B cell (primary cell): Measurements from ENCODE around the gene RNF149. TPM values are rescaled to one million over a fixed set of nuclear protein-coding genes. Genes with fewer than 3 reads are reported as not detected.

ENCODE experiments used
- ATAC-seq: fragments of 200-7000 bp; cut with Tn5 transposase; one replicate; pipeline ENCODE4 v1.10.0; 2021; ENCODE audit warnings: low read depth, mild to moderate bottlenecking, moderate number of reproducible peaks, moderate library complexity
- CTCF ChIA-PET: fragments of 350-600 bp; sonication (Branson Sonifier 250); formaldehyde crosslinking; loops from one replicate; lab custom pipeline; 2021; ENCODE audit warnings: antibody characterized with exemption, inconsistent platforms; lab: Charles Lee
- POLR2A ChIA-PET: fragments of 350-600 bp; sonication (Branson Sonifier 250); formaldehyde crosslinking; loops from one replicate; lab custom pipeline; 2021; ENCODE audit warnings: antibody characterized with exemption; lab: Charles Lee
- DNase-seq: peaks from one replicate; pipeline ENCODE4 v3.0.0; 2013
- H2AFZ ChIP-seq: 2 replicates; pipeline ENCODE4 v1.6.1; 2012; ENCODE audit warnings: mild to moderate bottlenecking, low read depth, low read length; ENCODE audit not compliant: insufficient read depth, poor library complexity, severe bottlenecking
- H3K27ac ChIP-seq, 2 donors: 1 replicate in 1 of 2; 2 replicates in 1 of 2; pipeline ENCODE4 v1.5.1; 2012 to 2013; ENCODE audit warnings: low read length in 2 of 2, mild to moderate bottlenecking in 2 of 2, moderate library complexity in 1 of 2
- H3K27me3 ChIP-seq, 4 experiments: fragments of 200-600 bp in 1 of 4; sonication (generic) in 1 of 4; replicated peaks in 1 of 4; 1 replicate in 2 of 4; 2 replicates in 2 of 4; pipeline versions ENCODE4 v1.6.1 to v1.7.0; 2013 to 2016; ENCODE audit warnings: low read length in 3 of 4, mild to moderate bottlenecking in 2 of 4, mixed read lengths in 1 of 4, moderate library complexity in 1 of 4; ENCODE audit not compliant: insufficient read depth in 4 of 4, control insufficient read depth in 3 of 4; ENCODE audit errors: control extremely low read depth in 1 of 4
- H3K36me3 ChIP-seq, 2 experiments: replicated peaks in 1 of 2; 1 replicate in 1 of 2; 2 replicates in 1 of 2; pipeline versions ENCODE4 v1.6.1 to v1.7.1; 2013; ENCODE audit warnings: low read length in 1 of 2; ENCODE audit not compliant: insufficient read depth in 2 of 2, control insufficient read depth in 1 of 2; ENCODE audit errors: control extremely low read depth in 1 of 2, extremely low read depth in 1 of 2
- H3K4me1 ChIP-seq, 2 donors: fragments of 200-600 bp in 1 of 2; sonication (generic) in 1 of 2; 1 replicate in 1 of 2; 2 replicates in 1 of 2; pipeline versions ENCODE4 v1.5.1 to v1.6.1; 2013 to 2017; ENCODE audit warnings: low read length in 2 of 2; ENCODE audit not compliant: control insufficient read depth in 2 of 2, insufficient read depth in 2 of 2
- H3K4me2 ChIP-seq: replicated peaks from 2 replicates; pipeline ENCODE3; 2012; ENCODE audit warnings: mild to moderate bottlenecking, low read depth, low read length; ENCODE audit not compliant: poor library complexity, severe bottlenecking
- H3K4me3 ChIP-seq, 5 experiments: fragments of 200-600 bp in 1 of 5; sonication (generic) in 1 of 5; 1 replicate in 3 of 5; 2 replicates in 2 of 5; pipeline versions ENCODE4 v1.5.1 to v1.7.0; 2011 to 2016; ENCODE audit warnings: low read length in 4 of 5, mild to moderate bottlenecking in 4 of 5, low read depth in 2 of 5, control low read depth in 1 of 5, moderate library complexity in 1 of 5; ENCODE audit not compliant: insufficient read depth in 1 of 5; ENCODE audit errors: control extremely low read depth in 1 of 5, extremely low read depth in 1 of 5
- H3K79me2 ChIP-seq: fragments of 200-600 bp; sonication (generic); one replicate; pipeline ENCODE4 v1.6.0; 2016; ENCODE audit warnings: low read length; ENCODE audit not compliant: control insufficient read depth, insufficient read depth
- H3K9ac ChIP-seq: fragments of 200-600 bp; sonication (generic); 2 replicates; pipeline ENCODE4 v1.6.1; 2017; ENCODE audit warnings: mild to moderate bottlenecking, low read length, moderate library complexity
- H3K9me3 ChIP-seq, 3 donors: one replicate each; pipeline versions ENCODE4 v1.6.1 to v1.7.1; 2013; ENCODE audit warnings: low read length in 2 of 3; ENCODE audit not compliant: control insufficient read depth in 2 of 3, insufficient read depth in 1 of 3; ENCODE audit errors: control extremely low read depth in 1 of 3
- H4K20me1 ChIP-seq: 2 replicates; pipeline ENCODE4 v1.6.0; 2012; ENCODE audit warnings: mild to moderate bottlenecking, low read length; ENCODE audit not compliant: insufficient read depth, control insufficient read depth, poor library complexity, severe bottlenecking
- H3K27ac Mint-ChIP-seq: one replicate; pipeline ENCODE4 v1.8.0; 2021; ENCODE audit warnings: mixed read lengths
- H3K27me3 Mint-ChIP-seq: one replicate; pipeline ENCODE4 v1.8.0; 2021; ENCODE audit warnings: mixed read lengths
- H3K4me1 Mint-ChIP-seq: one replicate; pipeline ENCODE4 v1.8.0; 2021; ENCODE audit warnings: mixed read lengths
- H3K4me3 Mint-ChIP-seq: one replicate; pipeline ENCODE4 v1.8.0; 2021; ENCODE audit warnings: mixed read lengths
- H3K9me3 Mint-ChIP-seq: one replicate; pipeline ENCODE4 v1.8.0; 2022; ENCODE audit warnings: mixed read lengths; ENCODE audit not compliant: insufficient read depth
- CTCF ChIP-seq: fragments of 200-600 bp; IDR thresholded peaks from one replicate; pipeline ENCODE4 v1.8.0; 2022; ENCODE audit warnings: antibody characterized with exemption, mild to moderate bottlenecking
- EZH2 ChIP-seq: IDR thresholded peaks from 2 replicates; pipeline ENCODE4 v1.6.1; 2012; ENCODE audit warnings: borderline replicate concordance, low read depth, mild to moderate bottlenecking, moderate library complexity, low read length; ENCODE audit not compliant: insufficient read depth, poor library complexity, severe bottlenecking
- WGBS: methylation state at CpG from one replicate; pipeline ENCODE4 v1.1.5; 2013; ENCODE audit warnings: missing lambda C conversion rate; ENCODE audit not compliant: insufficient coverage; 5-methylcytosine and 5-hydroxymethylcytosine counted together
- intact Hi-C: fragments of 100-400 bp; cut with micrococcal nuclease; formaldehyde crosslinking; loops from one replicate; pipeline ENCODE4 v1.10.0; 2022
- polyA plus RNA-seq: library from polyadenylated mRNA; depleted of rRNA; stranded (reverse); fragments of >200 nt; gene quantifications from 2 replicates; pipeline ENCODE4 v1.2.3, GENCODE V29; 2012
- total RNA-seq, 2 donors: library from RNA; stranded (reverse); fragments of 120-200 nt in 1 of 2; gene quantifications; 1 replicate in 1 of 2; 2 replicates in 1 of 2; pipeline versions ENCODE4 v1.2.3 to v1.2.4, GENCODE V29; 2013 to 2022

RNF149 gene
- total and polyA plus RNA-seq, 2 donors (not counting 1 experiment from before 2014, with no cell fraction given) = 28.2 to 71.6 TPM

GRCh38 chr2:101331202-101331601, 22.7 kb upstream of the RNF149 start:
- H3K9me3 Mint-ChIP-seq = no peaks in the 10 kb centered on the region
- H3K27ac Mint-ChIP-seq = no peak overlapping the region
- WGBS = 82% methylated on average over 1 of the region's 2 CpGs
- Histone ChIP-seq H2AFZ (no peak overlapping the region), H3K36me3 (no peaks in the 10 kb centered on the region), H3K79me2 (no peaks in the 10 kb centered on the region), H3K9me3 (no peaks in the 10 kb centered on the region), H3K9ac (no peak overlapping the region), H3K27me3 (no peaks in the 10 kb centered on the region), H3K4me1 (peaks cover 18 to 19% of the 10 kb centered on the region in 2 donors), H3K4me2 (no peak overlapping the region), H3K4me3 (no peak overlapping the region), H3K27ac (no peak overlapping the region), H4K20me1 (no peaks in the 10 kb centered on the region)
- no peaks in the 10 kb centered on the region for H3K4me1 Mint-ChIP-seq
- H3K4me3 Mint-ChIP-seq = no peak overlapping the region
- TF ChIP-seq EZH2 (no peak), CTCF (no peak)
- intact Hi-C loops = no loop called here
- no peaks in the 10 kb centered on the region for H3K27me3 Mint-ChIP-seq
- DNase-seq = no peak
- no peak for ATAC-seq
- CTCF ChIA-PET = interaction anchor here (0.5 to 2.5 kb wide), 4 partner anchors 9 to 50 kb away, joined by 3 to 12 read pairs (median 3); no protein-coding TSS in a partner anchor
- POLR2A ChIA-PET = no interaction called here

- H3K27ac ChIP-seq = no peak overlapping the region
- H3K79me2 ChIP-seq = no peaks in the 10 kb centered on the region
- intact Hi-C loops = no loop called here
- ATAC-seq (no peak), DNase-seq (no peak)
- H3K4me1 Mint-ChIP-seq = no peaks in the 10 kb centered on the region
- no peaks in the 10 kb centered on the region for H4K20me1 ChIP-seq
- no peaks in the 10 kb centered on the region for H3K9me3 Mint-ChIP-seq
- POLR2A ChIA-PET = no interaction called here
- peaks cover 18 to 19% of the 10 kb centered on the region in 2 donors for H3K4me1 ChIP-seq
- H3K4me3 Mint-ChIP-seq = no peak overlapping the region
- no peak overlapping the region for H2AFZ ChIP-seq
- H3K27ac Mint-ChIP-seq = no peak overlapping the region
- H3K4me2 ChIP-seq = no peak overlapping the region
- peaks cover 0 to 7% (median 0%) of the 10 kb centered on the region in 3 donors for H3K9me3 ChIP-seq
- no peak overlapping the region for H3K9ac ChIP-seq
- CTCF ChIA-PET = interaction anchor here (0.5 kb wide), 1 partner anchor 49 kb away, joined by 3 read pairs; no protein-coding TSS in a partner anchor
- H3K27me3 ChIP-seq = no peaks in the 10 kb centered on the region
- TF ChIP-seq CTCF (no peak), EZH2 (no peak)
- H3K36me3 ChIP-seq = no peaks in the 10 kb centered on the region
- no peaks in the 10 kb centered on the region for H3K27me3 Mint-ChIP-seq
- WGBS = 75% methylated on average over 7 of the region's 12 CpGs
- H3K4me3 ChIP-seq = no peak overlapping the region
Observed at GRCh38 chr2:101330253-101330933, 21.9 kb upstream of the RNF149 start.
